GM18498 (cell line): ENCODE measurements around the gene ZNF780B.

Experiments
- ATAC-seq: cut with Tn5 transposase; IDR thresholded peaks from one replicate; pipeline ENCODE4 v1.9.1; 2021; ENCODE audit warnings: mild to moderate bottlenecking, moderate library complexity; ENCODE audit not compliant: unreplicated experiment

The ZNF780B gene

GRCh38 chr19:40055832-40056504 is at the start of gene ZNF780B:
TSS of gene ZNF780B (minus strand) at chr19:40056231. CDS start at chr19:40050332, 5,899 bp downstream.
- peak; percentile 79 for ATAC-seq

DNA sequence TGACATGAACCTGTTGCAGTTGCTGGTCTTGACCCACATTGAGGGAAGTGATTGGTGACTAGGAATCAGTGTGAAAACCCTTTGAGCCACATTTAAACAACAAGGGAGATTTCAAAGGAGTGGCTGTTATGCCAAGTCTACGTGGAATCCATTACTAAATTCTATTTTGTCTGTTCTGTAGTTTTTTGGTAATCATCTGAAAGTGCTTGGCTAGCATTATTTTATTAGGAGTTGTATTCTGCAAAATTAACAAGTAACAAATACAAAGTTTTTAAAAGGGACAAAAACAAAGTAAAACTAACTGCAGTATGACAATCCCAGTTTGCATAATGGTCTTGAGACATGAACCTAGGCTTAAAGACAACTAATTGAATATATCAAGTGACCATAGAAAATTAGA is 48.7 kb upstream of the ZNF780B start:
- ATAC-seq = no peak

DNA sequence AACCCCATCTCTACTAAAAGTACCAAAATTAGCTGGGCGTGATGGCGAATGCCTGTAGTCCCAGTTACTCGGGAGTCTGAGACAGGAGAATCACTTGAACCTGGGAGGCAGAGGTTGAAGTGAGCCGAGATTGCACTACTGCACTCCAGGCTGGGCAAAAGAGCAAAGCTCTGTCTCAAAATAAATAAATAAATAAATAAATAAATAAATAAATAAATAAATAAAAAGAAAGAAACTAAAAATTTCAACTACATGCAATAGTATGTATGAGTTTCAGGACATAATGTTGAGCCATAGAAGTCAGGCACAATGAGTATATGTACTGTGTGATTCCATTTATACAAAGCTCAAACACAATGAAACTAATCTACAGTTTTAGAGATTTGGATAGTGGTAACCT is 47.6 kb upstream of the ZNF780B start:
- no peak for ATAC-seq

GRCh38 chr19:40101813-40102212 is 45.8 kb upstream of the ZNF780B start:
- no peak for ATAC-seq

DNA sequence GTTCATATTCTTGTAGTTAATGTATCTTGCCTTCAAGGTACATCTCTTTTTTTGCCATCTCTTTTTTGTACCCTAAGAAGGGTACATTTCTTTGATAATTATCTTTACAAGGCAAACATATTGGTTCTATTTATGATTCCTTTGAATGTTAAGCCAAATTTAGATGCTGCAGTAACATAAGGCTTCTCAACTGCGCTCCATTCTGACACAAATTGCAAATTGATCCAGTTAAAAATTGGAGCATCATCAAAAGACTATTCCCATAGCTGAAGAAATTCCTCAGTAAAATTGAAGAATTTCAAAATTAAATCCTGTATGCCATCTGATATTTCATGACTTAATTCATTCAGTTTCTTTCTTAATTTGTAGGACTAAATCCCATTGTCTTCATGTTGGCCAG is 37.4 kb upstream of the ZNF780B start:
- no peak for ATAC-seq

DNA sequence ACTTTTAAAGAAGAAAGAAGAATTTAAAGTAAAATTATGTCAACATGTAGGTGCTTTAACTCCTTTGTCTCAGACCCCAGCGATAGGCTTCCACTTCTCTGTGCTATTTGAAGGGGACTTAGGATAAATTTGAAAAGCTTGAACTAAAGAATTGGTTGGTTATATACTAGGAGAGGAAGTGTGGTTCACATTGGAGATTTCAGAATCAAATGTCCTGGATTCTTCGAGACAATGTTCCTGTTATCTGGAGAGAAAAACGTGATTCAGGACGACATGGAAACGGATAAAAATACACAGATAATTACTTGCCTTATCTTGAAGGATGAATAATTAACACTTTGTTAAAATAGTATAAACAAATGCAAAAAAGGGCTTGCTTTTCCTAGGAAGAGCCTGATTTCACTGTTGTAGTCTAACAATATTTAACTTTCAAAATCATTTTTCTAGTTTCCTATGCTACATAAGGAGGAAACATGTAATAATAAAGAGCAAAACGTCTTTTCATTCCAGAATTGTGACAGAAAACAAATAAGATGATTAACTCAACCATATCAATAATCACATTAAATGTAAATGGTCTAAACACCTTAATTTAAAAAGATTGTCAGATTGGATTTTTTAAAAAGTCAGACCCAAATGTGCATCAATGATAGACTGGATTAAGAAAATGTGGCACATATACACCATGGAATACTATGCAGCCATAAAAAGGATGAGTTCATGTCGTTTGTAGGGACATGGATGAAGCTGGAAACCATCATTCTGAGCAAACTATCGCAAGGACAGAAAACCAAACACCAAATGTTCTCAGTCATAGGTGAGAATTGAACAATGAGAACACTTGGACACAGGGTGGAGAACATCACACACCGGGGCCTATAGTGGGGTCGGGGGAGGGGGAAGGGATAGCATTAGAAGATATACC is 35.4 kb upstream of the ZNF780B start:
- ATAC-seq = peak; percentile 5

DNA sequence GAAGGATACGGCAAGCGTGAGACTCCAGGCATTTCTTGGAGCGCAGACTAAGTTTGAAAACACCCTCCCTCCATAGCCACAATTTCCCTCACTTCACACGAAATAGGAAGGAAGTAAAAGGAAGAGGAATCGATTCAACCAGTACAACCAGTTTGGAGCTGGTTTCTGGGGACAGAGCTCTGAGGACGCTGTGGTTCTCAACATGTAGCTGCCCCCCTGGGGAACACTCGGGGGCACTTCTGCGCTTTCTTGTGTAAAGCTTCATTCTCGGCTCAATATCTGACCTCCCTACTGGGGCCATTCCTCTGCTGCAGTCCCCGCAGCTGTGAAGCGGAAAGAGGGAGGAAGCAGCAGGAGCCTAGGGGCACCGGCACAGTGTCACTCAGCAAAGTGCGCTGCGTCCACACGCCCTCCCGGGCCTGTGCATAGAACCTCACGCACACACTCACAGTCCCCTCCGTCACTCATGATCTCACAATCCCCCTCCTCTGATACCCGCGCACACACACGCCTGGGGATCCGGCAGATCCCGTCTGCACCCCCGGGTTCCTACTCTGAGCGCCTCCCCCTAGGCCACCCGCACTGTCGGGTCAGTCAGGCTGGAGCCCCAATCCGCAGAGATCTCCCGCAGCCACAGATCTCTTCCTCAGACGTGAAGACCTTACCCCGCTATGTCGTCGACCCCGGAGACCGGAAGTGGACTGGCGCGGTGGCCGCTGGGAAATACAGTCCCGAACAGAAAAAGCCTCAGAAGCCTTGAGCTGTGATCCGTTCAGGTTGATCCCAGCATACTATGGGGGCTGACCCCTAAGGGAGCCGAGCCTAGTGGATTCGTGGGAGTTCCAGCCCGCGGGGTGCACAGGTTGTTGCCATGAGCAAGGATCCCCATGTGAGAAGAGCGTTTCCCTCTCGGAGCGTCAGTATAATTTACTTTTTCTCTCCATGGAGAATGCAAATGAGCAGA is 34.5 kb upstream of the ZNF780B start, which contains the start of gene ZNF780A:
Gene ZNF780A, minus strand, starts transcription at position 703 of the 964 bp plus-strand sequence. CDS start 6,190 bp downstream, outside the sequence.
- ATAC-seq = peak; percentile 84

DNA sequence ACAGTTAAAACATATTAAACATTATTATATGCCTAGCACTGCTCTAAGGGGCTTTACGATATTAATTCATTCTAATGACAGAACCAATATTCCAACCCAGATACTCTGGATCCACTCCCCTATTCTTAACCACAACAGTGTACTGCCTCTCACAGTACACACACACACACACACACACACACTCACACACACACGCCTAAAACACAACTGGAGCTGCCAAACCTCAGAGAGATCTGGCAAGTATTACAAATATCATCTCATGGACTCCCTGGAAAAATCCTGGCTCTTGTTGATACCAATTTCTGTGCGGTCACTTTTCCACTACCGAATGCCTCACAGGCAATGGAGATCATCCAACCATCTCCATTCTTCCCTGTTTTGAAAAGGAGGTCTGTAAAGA is 33.4 kb upstream of the ZNF780B start:
- no peak for ATAC-seq

GRCh38 chr19:40088299-40089047 is 32.4 kb upstream of the ZNF780B start:
- ATAC-seq = no peak

- ATAC-seq = no peak
Measured at GRCh38 chr19:40084948-40085347, 28.9 kb upstream of the ZNF780B start.

DNA sequence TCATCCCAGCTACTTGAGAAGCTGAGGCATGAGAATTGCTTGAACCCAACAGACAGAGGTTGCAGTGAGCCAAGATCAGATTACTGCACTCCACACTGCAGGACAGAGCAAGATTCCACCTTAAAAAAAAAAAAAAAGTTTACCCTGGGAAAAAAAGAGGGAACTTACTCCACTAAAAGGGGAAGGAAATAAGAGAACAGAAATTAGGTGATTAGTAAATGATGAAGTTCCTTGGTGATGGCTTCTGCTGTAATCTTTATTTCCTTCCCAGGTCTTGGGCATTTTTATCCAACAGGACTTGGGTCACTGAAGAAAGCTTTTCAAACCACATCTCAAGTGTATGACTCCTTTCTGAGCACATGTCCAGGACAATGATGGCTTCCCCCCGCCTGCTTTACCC is 25.4 kb upstream of the ZNF780B start:
- ATAC-seq = no peak

- no peak for ATAC-seq
Measured at GRCh38 chr19:40080289-40080688, 24.3 kb upstream of the ZNF780B start.

DNA sequence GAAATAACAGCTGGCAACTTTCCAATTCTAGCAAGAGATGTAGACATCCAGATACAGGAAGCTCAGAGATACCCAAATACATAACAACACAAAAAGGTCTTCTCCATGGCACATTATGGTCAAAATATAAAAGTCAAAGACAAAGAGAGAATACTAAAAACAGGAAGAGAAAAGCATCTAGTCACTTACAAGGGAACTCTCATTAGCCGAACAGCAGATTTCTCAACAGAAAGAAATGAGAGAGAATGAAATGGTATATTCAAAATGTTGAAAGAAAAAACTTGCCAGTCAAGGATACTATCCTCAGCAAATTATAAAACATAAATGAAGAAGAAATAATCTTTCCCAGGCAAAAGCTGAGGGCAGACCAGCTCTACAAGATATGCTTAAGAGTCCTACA is 22.3 kb upstream of the ZNF780B start:
- no peak for ATAC-seq

- no peak for ATAC-seq
Measured at GRCh38 chr19:40070058-40070457, 14.0 kb upstream of the ZNF780B start.

DNA sequence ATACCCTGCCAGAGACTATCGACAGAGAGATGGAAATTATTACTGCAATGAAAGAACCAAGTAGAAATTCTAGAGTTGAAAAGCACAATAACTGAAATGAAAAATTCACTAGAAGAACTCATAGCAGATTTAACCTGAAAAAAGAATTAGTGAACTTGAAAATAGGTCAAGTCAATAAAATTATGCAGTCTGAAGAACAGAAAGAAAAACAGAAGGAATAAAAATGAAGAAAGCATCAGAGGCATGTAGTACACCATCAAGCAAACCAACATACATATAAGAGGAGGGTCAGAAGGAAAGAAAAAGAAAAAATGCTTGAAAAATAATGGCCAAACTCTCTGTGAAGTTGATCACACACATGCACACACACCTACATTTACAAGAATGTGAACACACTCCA is 3.6 kb upstream of the ZNF780B start:
- ATAC-seq = no peak

- ATAC-seq = no peak
Measured at GRCh38 chr19:40057166-40057565, 1.1 kb upstream of the ZNF780B start.

GRCh38 chr19:40056505-40056904 is 474 bp upstream of the ZNF780B start:
- no peak for ATAC-seq

- no peak for ATAC-seq
Measured at GRCh38 chr19:40055049-40055448, 982 bp downstream of the ZNF780B start.

DNA sequence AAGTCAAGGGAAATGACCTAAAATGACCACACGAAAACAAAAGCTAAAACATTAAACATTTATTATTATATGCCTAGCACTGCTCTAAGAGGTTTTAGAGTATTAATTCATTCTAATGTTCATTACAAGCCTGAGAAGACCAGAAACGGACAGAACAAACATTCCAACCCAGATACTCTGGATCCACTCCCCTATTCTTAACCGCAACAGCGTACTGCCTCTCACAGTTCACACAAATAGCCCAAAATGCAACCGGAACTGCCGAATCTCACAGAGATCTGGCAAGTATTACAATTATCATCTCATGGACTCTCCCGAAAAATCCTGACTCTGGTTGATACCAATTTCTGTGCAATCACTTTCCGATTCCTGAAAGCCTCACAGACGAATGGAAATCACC is 1.4 kb downstream of the ZNF780B start:
- ATAC-seq = no peak

GRCh38 chr19:40053491-40053890 is 2.5 kb downstream of the ZNF780B start:
- ATAC-seq = no peak
